ENCODE data around the gene HPS6.
"Not testable (repeated sequence)": the region's sequence is repeated elsewhere in the genome, so short reads cannot be mapped to it uniquely, and the experiment has no call there.

HPS6 gene

DNA sequence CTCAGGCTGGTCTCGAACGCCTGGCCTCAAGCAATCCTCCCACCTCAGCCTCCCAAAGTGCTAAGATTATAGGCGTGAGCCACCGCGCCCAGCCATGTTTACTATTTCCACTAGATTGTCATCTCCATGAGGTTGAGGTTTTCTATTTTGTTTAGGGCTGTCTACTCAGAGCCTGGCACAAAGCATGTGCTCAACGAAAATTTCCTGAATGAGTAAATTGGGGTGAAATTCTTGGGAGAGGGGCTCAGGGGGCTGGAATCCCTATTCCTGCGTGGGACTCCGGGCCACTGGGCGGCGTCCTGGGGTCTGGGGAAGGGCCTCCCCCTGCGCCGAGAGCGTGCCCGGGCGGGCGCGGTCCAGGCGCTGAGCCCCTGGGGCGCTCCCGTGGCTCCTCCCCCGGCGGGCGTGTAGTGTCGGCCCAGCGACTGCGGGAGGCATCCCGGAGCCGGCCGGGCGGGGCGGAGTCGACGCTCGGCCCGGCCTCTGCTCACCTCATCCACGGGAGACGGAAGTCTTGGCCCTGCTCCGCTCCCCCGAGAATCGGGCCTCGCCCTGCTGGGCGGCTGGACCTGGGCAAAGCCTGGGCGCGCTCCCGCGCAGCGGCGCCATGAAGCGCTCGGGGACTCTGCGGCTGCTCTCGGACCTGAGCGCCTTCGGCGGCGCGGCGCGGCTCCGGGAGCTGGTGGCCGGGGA lies at the start of gene HPS6:
HPS6 (plus strand) TSS at position 482 of the 693 bp plus-strand sequence; CDS start at position 608, 126 bp downstream.
- DNase-seq (ENCODE audit: low spot score) = peak; percentile 88

DNA sequence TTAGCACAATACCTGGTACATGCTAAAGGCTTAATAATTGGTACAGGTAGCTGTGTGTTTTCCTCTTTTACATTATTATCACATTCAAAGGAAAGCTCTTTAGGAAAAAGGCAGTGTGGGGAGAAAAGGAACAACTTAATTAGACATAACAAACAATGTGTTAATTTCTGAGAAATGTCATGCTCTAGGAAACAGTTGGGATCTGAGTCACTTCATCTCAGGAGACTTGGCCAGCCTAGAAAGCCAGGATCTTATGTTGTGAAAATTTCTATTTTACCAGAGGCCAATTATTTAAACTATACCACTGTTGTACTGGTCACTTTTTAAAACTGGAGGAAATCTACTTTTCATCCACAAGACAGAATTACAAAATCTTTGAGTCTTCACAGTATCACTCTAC lies 48.7 kb upstream of the HPS6 start:
- DNase-seq (ENCODE audit: low spot score) = no peak

DNA sequence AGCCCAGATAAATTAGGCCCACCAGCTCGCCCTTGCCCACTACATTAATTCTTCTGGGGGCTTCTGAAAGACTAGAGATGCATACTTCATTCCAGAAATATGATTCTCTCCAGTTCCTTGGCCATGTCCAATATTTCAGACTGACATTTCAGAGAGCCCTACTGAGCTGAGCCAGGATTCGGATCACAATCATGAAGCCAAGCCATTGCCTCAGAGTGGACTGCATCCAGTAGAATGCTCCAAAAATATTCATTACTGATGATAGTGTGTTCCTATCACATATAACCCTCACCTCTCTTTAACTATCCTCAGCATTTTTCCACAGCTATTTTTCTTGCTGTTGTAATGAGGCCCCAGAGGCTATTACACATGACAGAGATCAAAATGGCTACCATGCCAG lies 47.9 kb upstream of the HPS6 start:
- DNase-seq (ENCODE audit: low spot score) = no peak

DNA sequence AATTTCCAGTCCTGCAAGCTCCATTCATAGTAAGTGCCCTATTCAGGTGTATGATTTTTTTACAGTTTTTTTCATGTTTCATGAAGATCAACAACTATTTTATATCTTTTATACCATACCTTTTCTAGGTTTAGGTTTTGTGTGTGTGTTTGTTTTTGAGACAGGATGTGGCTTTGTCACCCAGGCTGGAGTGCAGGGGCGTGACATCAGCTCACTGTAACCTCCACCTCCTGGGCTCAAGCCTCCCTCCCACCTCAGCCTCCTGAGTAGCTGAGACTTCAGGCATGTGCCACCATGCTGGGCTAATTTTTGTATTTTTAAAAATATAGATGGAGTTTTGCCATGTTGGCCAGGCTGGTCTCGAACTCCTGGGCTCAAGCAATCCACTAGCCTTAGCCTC lies 44.2 kb upstream of the HPS6 start:
- no peak for DNase-seq (ENCODE audit: low spot score)

DNA sequence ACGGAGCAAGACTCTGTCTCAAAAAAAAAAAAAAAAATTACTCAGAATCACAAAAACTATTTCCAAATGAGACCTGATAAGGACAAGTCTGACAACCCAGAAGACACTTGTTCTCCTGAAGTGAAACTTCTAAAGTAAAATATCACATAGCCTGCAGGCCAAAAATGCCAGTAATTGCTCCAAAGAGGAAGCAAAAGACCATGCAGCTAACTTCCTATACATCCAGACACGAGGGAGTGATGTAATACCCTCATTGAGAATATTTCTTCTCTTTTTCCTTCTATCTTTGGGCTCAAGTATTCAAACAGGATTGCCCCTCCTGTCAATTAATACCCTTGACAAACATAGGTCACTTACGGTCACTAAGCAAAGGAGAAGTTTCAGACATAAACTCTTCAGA lies 40.4 kb upstream of the HPS6 start:
- no peak for DNase-seq (ENCODE audit: low spot score)

DNA sequence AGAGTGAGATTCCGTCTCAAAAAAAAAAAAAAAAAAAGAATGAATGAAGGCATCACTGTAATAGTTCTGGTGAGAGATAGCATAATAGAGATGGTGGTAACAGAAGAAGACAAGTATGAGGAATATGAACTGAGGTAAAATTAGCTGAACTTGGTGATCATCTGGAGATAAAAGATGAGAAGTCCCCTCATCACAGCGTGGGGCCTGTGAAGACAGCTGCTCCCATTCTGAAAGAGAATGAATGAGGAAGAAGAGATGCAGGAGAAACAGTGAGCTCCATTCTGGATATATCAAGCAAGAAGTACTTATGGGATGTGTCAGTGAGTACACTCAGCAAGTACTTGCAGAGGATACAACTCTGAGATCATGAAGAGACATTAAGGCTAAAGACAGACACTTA lies 37.9 kb upstream of the HPS6 start:
- no peak for DNase-seq (ENCODE audit: low spot score)

DNA sequence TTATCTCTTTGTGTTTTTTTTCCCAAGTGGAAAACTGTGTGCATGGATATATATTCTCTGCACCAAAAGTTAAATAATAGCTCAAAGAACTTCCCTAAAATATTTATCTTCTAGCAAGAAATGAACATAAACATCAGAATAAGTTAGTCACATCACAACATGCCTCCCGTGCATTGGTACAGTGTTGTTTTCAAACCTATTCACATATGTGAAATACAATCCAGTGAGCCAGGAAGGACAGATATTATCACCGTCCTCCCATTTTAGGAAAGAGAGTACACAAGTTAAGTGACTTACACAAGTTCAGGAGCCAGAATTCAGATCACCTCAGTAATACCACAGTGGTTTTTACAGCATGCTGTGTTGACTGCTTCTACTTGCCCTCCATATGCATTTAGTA lies 31.4 kb upstream of the HPS6 start:
- no peak for DNase-seq (ENCODE audit: low spot score)

DNA sequence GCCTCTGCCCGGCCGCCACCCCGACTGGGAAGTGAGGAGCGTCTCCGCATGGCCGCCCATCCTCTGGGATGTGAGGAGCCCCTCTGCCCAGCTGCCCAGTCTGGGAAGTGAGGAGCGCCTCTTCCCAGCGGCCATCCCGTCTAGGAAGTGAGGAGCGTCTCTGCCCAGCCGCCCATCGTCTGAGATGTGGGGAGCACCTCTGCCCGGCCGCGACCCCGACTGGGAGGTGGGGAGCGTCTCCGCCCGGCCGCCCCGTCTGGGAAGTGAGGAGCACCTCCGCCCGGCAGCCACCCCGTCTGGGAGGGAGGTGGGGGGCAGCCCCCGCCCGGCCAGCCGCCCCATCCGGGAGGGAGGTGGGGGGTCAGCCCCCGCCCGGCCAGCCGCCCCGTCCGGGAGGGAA lies 29.3 kb upstream of the HPS6 start:
- not testable (repeated sequence) for DNase-seq (ENCODE audit: low spot score)

DNA sequence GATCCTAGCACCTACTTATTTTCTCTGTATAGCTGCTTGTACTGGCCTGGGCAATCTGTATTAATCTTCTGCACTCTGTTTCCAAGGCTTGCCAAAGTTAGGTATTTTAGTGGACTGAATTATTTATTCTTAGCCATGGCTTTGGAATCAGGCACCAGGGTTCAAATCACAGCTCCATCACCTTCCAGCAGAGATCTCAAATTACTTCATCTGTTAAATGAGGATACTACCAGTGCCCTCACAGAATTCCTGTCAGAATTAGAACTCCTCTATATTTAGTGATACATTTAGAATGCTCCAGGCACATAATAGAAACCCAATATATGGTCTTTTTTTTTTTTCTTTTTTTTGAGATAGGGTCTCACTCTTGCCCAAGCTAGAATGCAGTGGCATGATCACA lies 26.7 kb upstream of the HPS6 start:
- DNase-seq (ENCODE audit: low spot score) = no peak

DNA sequence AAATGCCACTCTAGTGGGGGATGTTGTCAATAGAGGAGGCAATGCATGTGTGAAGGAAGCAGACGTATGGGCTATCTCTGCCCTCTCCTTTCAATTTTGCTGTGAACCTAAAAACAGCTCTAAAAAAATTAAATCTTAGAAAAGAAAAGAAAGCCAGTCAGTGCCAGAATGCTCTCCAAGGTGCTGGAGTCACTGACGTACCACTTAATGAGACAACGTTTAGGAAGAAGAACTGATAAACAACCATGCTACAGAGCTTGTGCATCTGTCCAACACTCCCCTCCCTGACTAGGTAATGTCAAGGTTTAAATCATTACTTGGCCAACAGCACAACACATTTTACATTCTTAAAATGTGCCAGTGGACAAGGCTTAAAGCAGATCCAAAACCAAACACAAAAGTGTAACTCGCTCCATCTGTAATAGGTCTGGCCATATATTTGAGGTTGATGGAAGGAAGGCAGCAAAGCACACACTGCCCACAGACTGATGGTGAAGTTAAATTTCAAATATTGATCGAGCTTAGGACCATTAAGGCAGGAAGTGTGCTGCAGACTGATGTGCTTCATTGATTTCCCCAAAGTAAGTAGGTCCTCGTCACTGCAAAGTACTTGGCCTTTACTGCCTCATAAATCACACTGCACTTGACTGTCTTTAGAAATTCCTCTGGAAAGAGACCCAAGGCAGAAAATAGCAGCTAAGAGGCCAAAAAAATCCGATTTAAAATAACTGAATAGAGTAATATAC lies 24.7 kb upstream of the HPS6 start:
- DNase-seq (ENCODE audit: low spot score) = no peak

DNA sequence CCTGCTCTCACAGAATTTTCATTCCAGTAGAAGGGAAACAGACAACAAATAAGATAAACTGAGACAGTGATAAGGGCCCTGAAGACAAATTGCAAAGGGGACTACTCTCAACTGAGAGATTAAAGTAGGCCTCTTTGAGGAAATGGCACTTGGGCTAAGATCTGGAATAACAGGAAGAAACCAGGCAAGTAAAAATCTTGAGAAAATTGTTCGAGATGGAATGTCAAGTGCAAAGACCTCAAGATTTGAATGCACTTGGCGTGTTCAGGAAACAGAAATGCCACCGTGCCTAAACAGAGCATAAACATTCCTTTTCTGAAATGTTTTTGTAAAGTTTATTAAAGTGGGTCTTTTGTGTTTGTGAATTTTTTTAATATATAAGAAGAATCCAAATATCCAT lies 19.9 kb upstream of the HPS6 start:
- DNase-seq (ENCODE audit: low spot score) = no peak

DNA sequence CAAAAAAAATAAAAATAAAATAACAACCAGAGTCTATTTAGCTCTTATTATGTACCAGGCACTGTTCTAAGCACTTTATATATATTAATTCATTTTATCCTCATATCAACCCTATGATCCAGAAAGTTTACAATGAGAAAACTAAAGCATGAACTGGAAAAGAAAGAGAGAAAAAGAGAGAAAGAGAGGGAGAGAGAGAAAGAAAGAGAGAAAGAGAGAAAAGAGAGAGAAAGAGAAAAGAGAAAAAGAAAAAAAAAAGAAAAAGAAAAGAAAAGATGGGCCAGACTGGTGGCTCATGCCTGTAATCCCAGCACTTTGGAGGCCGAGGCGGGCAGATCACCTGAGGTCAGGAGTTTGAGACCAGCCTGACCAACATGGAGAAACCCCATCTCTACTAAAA lies 19.1 kb upstream of the HPS6 start:
- DNase-seq (ENCODE audit: low spot score) = no peak

DNA sequence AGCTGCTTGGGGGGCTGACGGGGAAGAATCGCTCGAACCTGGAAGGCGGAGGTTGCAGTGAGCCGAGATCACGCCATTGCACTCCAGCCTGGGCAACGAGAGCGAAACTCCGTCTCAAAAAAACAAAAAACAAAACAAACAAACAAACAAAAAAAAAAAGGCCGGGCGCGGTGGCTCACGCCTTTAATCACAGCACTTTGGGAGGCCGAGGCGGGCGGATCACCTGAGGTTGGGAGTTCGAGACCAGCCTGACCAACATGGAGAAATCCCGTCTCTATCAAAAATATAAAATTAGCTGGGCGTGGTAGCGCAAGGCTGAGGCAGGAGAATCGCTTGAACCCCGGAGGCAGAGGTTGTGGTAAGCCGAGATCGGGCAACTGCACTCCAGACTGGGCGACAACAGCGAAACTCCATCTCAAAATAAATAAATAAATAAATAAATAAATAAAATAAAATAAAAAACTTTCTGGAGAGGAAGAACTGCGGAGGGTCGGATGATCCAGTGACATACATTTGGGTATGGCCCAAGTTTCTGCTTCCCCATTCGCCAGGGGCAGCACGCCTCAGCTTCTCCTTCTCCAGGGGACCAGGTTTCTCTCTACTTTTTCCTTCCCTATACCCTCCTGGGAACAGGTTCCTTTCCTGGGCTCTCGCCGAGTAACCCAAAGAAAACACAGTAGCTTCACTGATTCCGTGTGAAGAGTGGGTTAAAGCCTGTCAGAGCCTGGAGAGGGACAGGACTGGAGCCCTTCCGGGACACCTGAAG lies 10.1 kb upstream of the HPS6 start:
- not testable (repeated sequence) for DNase-seq (ENCODE audit: low spot score)

DNA sequence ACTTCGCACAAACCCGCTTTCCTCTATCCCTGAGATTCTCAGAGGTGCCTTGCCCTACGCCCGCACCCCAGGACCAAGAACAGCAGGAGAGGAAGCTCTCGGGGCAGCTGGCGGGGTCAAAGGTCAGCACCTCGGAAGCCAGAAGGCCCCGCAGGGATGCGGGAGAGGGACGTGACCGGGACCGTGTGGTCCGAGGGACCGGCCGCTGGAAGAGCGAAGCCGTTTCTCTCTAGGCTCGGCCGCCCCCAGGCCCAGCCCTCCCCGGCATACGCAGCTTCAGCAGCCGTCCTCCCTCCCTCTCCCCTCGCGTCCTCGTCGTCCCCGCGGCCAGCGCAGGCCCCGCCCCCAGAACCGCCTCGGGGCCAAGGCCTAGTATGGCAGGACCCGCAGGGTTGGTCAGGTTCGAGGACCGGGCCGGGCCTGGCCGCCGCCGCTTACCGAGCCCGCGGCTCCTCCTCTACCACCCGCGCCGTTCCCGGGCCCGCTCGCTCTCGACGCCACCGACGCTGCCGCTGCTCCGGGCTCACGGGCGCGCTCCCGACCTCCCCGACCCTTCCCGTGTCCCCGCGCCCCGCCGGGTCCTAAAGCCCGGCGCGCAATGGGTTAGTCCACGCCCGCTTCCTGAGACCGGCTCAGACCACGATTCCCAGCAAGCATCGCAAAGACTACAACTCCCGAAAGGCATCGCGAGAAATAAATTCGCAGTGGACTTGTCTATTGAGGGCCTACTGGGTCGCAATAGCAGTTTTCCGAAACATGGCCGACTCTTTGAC lies 9.3 kb upstream of the HPS6 start, which contains the start of gene ARMH3:
ARMH3 (minus strand) TSS at position 527 of the 773 bp plus-strand sequence. CDS start 16,059 bp downstream, outside the sequence.
- DNase-seq (ENCODE audit: low spot score) = peak; percentile 94

DNA sequence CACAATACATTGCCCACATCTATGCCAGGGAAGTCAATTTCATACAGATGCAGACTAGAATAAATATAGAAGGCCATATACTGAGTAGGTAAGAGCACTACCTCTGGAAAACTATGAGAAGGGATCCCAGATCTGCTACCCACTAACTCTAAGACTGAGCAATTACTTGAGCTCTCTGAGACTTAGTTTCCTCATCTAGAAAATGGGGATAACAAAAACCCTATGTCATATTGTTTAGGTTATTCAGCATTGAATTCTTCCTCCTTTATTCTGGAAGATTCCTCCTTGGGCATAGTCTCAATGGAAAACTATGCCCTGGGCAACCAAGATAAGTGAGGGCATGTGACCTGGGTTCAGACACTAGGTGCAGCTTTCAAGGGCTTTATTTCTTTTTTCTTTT lies 5.2 kb upstream of the HPS6 start:
- no peak for DNase-seq (ENCODE audit: low spot score)

DNA sequence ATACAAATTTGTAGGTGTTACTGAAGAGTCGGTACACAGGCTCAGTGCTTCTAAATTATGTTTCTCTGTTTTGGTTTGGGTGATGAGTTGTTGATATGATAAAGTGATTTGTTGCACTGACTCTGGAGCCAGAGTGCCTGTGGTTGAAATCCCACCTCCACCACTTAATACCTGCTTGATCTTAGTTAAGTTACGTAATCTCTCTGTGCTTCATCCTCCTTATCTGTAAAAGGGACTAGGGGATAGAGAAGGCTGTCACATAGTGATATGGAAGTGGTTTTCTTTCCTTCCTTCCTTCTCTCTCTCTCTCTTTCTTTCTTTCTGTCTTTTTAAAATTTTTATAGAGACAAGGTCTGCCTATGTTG lies 664 bp upstream of the HPS6 start:
- DNase-seq (ENCODE audit: low spot score) = no peak

DNA sequence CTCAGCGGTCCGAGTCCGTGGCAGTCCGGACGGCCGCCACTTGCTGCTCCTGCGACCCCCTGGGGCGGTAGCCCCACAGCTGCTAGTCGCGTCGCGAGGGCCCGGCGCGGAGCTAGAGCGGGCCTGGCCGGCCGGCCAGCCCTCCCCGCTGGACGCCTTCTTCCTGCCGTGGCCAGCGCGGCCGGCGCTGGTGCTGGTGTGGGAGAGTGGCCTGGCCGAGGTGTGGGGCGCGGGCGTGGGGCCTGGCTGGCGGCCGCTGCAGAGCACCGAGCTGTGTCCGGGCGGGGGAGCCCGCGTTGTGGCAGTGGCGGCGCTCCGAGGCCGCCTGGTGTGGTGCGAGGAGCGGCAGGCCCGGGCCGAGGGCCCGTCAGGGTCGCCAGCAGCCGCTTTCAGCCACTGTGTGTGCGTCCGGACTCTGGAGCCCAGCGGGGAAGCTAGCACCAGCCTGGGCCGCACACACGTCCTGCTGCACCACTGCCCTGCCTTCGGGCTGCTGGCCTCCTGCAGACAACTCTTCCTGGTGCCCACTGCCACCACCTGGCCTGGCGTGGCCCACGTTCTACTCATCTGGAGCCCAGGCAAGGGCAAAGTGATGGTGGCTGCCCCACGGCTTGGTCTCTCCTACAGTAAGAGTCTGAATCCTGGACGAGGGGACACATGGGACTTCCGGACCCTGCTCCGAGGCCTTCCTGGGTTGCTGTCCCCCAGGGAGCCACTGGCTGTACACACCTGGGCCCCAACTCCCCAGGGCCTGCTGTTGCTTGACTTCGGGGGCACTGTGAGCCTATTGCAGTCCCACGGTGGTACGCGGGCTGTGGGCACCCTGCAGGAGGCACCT lies 631 bp downstream of the HPS6 start:
- DNase-seq (ENCODE audit: low spot score) = no peak

DNA sequence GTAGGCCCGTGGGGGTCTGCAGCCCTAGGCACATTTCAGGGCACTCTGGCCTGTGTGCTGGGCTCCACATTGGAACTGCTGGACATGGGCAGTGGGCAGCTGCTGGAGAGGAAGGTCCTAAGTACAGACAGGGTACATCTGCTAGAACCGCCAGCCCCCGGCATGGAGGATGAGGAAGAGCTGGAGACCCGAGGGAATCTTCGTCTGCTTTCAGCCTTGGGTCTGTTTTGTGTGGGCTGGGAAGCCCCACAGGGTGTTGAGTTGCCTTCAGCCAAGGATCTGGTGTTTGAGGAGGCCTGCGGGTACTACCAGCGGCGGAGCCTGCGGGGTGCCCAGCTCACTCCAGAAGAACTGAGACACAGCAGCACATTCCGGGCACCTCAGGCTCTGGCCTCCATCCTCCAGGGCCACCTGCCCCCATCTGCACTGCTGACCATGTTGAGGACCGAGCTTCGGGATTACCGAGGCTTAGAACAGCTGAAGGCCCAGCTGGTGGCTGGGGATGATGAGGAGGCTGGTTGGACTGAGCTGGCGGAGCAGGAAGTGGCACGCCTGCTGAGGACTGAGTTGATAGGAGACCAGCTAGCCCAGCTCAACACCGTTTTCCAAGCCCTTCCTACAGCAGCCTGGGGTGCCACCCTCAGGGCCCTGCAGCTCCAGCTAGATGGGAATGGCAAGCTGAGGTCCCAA lies 1.4 kb downstream of the HPS6 start:
- DNase-seq (ENCODE audit: low spot score) = no peak

DNA sequence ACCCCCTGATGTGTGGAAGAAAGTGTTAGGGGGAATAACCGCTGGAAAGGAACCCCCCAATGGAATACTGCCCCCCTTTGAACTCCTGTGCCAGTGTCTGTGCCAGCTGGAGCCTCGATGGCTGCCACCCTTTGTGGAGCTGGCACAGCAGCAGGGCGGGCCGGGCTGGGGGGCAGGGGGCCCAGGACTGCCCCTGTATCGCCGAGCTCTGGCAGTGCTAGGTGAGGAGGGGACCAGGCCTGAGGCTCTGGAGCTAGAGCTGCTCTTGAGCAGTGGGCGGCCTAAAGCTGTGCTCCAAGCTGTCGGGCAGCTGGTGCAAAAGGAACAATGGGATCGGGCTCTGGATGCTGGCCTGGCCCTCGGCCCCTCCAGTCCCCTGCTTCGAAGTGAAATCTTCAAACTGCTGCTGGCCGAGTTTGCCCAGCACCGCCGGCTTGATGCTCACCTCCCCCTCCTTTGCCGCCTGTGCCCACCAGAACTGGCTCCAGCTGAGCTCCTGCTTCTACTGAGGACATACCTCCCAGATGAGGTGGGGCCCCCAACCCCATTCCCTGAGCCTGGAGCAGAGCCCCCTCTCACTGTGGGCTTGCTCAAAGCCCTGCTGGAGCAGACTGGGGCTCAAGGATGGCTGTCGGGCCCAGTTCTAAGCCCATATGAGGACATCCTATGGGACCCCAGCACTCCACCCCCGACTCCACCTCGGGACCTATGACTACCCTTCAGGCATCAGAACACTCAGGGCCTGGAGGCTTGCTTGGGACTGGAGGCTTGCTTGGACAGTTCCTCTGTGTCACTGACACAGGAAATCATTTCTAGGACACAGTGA lies 2.2 kb downstream of the HPS6 start:
- no peak for DNase-seq (ENCODE audit: low spot score)

DNA sequence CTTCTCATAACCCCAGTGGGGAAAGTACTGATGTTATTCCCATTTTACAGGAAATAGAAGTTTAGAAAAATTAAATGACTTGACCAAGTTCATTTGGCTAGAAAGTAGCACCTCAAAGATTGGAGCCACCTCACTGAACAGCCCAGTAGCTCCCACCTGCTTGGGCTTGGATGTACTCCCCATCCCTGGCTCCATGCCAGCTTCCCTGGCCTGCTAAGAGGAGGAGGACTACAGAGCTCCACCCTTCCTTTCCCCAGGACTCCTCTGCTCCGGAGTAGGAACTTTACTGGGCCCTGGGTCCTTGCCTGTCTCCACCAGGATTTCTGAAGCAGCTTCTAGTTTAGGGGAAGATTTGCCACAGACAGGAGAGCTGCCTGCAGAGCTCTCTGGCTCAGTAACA lies 3.1 kb downstream of the HPS6 start:
- DNase-seq (ENCODE audit: low spot score) = no peak
